HepG2 (cell line): ENCODE data around the gene RIBC1. TPM values are rescaled to one million over a fixed set of nuclear protein-coding genes. Genes with fewer than 3 reads are reported as not detected.
A peak's percentile ranks its signal among the peaks of the same experiment; 100 is the strongest.
"Not testable (repeated sequence)": the region's sequence is repeated elsewhere in the genome, so short reads cannot be mapped to it uniquely, and the experiment has no call there.

Experiments
- ATAC-seq: fragments of 200-7000 bp; cut with Tn5 transposase; 3 replicates; pipeline ENCODE4 v1.9.1; 2020; ENCODE audit warnings: mild to moderate bottlenecking, moderate library complexity
- BruUV-seq: library from RNA; stranded (reverse); fragments of 400-500 nt; replicated peaks from 2 replicates; lab custom pipeline; 2021; lab: Mats Ljungman, UMichigan
- CTCF ChIA-PET: fragments of 300-600 bp; formaldehyde crosslinking; extraction: SDS; loops from one replicate; lab custom pipeline; 2021; ENCODE audit warnings: low total read pairs, inconsistent platforms, low intra/inter-chr PET ratio; lab: Yijun Ruan, JAX
- POLR2A ChIA-PET: fragments of 350-600 bp; sonication (Branson Sonifier 250); formaldehyde crosslinking; loops from one replicate; lab custom pipeline; 2020; ENCODE audit warnings: antibody characterized with exemption, inconsistent platforms; lab: Yijun Ruan, JAX
- DNase-seq: peaks from one replicate; pipeline ENCODE4 v3.0.0-alpha.2; 2015; ENCODE audit warnings: low spot score
- FAIRE-seq: peaks from 3 replicates; lab custom pipeline; 2011; peaks lifted over from hg19 to GRCh38; lab: Jason Lieb, UNC
- H2AFZ ChIP-seq: one replicate; pipeline ENCODE4 v1.6.1; 2011; ENCODE audit warnings: low read length, inconsistent platforms
- H3K27ac ChIP-seq: fragments of 300-600 bp; 3 replicates; pipeline ENCODE4 v1.8.0; 2011; ENCODE audit warnings: mixed run types, mild to moderate bottlenecking, mixed read lengths, low read length, inconsistent platforms; ENCODE audit not compliant: insufficient read depth; ENCODE audit errors: extremely low read length
- H3K27me3 ChIP-seq, 2 experiments: fragments of 200-600 bp in 1 of 2; 2 replicates in 1 of 2; 3 replicates in 1 of 2; pipeline versions ENCODE4 v1.6.0 to v1.8.0; 2011; ENCODE audit warnings: low read length in 2 of 2, mild to moderate bottlenecking in 2 of 2, moderate library complexity in 2 of 2, inconsistent platforms in 1 of 2; ENCODE audit not compliant: insufficient read depth in 2 of 2, control insufficient read depth in 1 of 2
- H3K36me3 ChIP-seq, 2 experiments: fragments of 200-600 bp in 1 of 2; replicated peaks in 1 of 2; 2 replicates in 1 of 2; 3 replicates in 1 of 2; pipeline versions ENCODE4 v1.5.1 to v1.8.0; 2011; ENCODE audit warnings: low read length in 2 of 2, inconsistent platforms in 1 of 2; ENCODE audit not compliant: insufficient read depth in 2 of 2, control insufficient read depth in 1 of 2
- H3K4me1 ChIP-seq: 2 replicates; pipeline ENCODE4 v1.5.1; 2012; ENCODE audit warnings: low read length, inconsistent platforms; ENCODE audit not compliant: insufficient read depth
- H3K4me2 ChIP-seq: 2 replicates; pipeline ENCODE4 v1.6.0; 2011; ENCODE audit warnings: low read depth, low read length, inconsistent platforms
- H3K4me3 ChIP-seq, 3 experiments: fragments of 200-600 bp in 1 of 3; sonication (generic), shearing (Covaris generic) in 1 of 3; replicated peaks in 1 of 3; 2 replicates each; pipeline ENCODE4 v1.5.1; 2011 to 2016; ENCODE audit warnings: low read length in 3 of 3, inconsistent platforms in 2 of 3, low read depth in 2 of 3, mild to moderate bottlenecking in 2 of 3, control low read depth in 1 of 3, mixed read lengths in 1 of 3; ENCODE audit not compliant: insufficient read depth in 1 of 3
- H3K79me2 ChIP-seq: one replicate; pipeline ENCODE4 v1.6.1; 2011; ENCODE audit warnings: low read length, inconsistent platforms; ENCODE audit not compliant: insufficient read depth
- H3K9ac ChIP-seq: 2 replicates; pipeline ENCODE4 v1.6.0; 2011; ENCODE audit warnings: mild to moderate bottlenecking, low read depth, low read length, inconsistent platforms; ENCODE audit not compliant: insufficient read depth
- H3K9me3 ChIP-seq: 2 replicates; pipeline ENCODE4 v1.5.1; 2012; ENCODE audit warnings: mild to moderate bottlenecking, low read length
- H4K20me1 ChIP-seq: 2 replicates; pipeline ENCODE4 v1.6.0; 2011; ENCODE audit warnings: inconsistent platforms, mild to moderate bottlenecking, low read length, moderate library complexity; ENCODE audit not compliant: insufficient read depth
- HDAC6 ChIP-seq: fragments of 200-600 bp; sonication (generic); IDR thresholded peaks from 2 replicates; pipeline ENCODE4 v1.7.0; 2017; ENCODE audit warnings: mild to moderate bottlenecking, antibody characterized with exemption, low read length, low read depth
- POLR2A ChIP-seq, 2 experiments: IDR thresholded peaks; 2 replicates each; pipeline ENCODE4 v1.6.1; 2011; ENCODE audit warnings: low read depth in 2 of 2, low read length in 2 of 2, mild to moderate bottlenecking in 1 of 2, moderate library complexity in 1 of 2; ENCODE audit not compliant: insufficient read depth in 1 of 2
- ZFP41 ChIP-seq: sonication (generic); formaldehyde crosslinking; IDR thresholded peaks from 2 replicates; pipeline ENCODE4 v1.4.0; 2020; ENCODE audit warnings: mild to moderate bottlenecking, missing genetic modification reagents, borderline replicate concordance
- WGBS: methylation state at CpG from one replicate; pipeline ENCODE4 v1.1.6; 2017; ENCODE audit warnings: low lambda C conversion rate; 5-methylcytosine and 5-hydroxymethylcytosine counted together
- in situ Hi-C: cut with HindIII; loops from 2 replicates; pipeline ENCODE4 v1.10.0; 2017; ENCODE audit warnings: low pct_unique_long_range_greater_than_20kb; ENCODE audit not compliant: extremely low pct_ligation_motif_present
- intact Hi-C: fragments of 100-400 bp; cut with micrococcal nuclease; formaldehyde crosslinking; loops from one replicate; pipeline ENCODE4 v1.10.0; 2022; ENCODE audit not compliant: unreplicated experiment
- polyA plus RNA-seq, 8 experiments: library from polyadenylated mRNA; depleted of rRNA in 3 of 8; stranded (reverse) in 7 of 8; unstranded in 1 of 8; fragments of >200 nt; fragmentation: Illumina TruSeq in 4 of 8; extraction: Trizol in 4 of 8; gene quantifications; 2 replicates each; pipeline versions ENCODE4 v1.2.1 to v1.2.3, GENCODE V29; 2011 to 2016; ENCODE audit warnings: low read depth in 4 of 8, missing spikeins in 1 of 8, mixed read lengths in 1 of 8; ENCODE audit not compliant: insufficient read depth in 1 of 8
- total RNA-seq, 5 experiments: library from RNA; depleted of rRNA; stranded (reverse); fragments of >200 nt; fragmentation: Illumina TruSeq; extraction: Trizol; gene quantifications; 2 replicates each; pipeline ENCODE4 v1.2.3, GENCODE V29; 2016; ENCODE audit warnings: low read depth in 1 of 5

RIBC1 gene
- total and polyA plus RNA-seq, 2 of the 13 experiments (the other 11 are each of a cell fraction or from before 2014, with no cell fraction given): 0.55 TPM; not detected in 1

GRCh38 chrX:53420351-53420750 lies 2.3 kb upstream of the RIBC1 start:
- intact Hi-C loops: loop anchor here (5.0 kb wide), 1 partner anchor 193 kb away; the partner anchor contains the start of gene KDM5C
- ATAC-seq, H3K4me3 ChIP-seq, H3K9me3 ChIP-seq, H3K27me3 ChIP-seq, H3K36me3 ChIP-seq, BruUV-seq, DNase-seq, FAIRE-seq, in situ Hi-C loops, POLR2A ChIA-PET, H3K9ac ChIP-seq, H2AFZ ChIP-seq, H3K27ac ChIP-seq, CTCF ChIA-PET: not testable (repeated sequence)
- peaks cover 12% of the 10 kb centered on the region; the same call in 1 of the 2 replicates for H4K20me1 ChIP-seq
- WGBS: 100% methylated on average over 1 of the region's 3 CpGs
- H3K4me1 ChIP-seq: peaks cover 16% of the 10 kb centered on the region
- H3K4me2 ChIP-seq: peak overlapping the region; percentile 86; the same call in 1 of the 2 replicates
- peaks cover 38% of the 10 kb centered on the region for H3K79me2 ChIP-seq

- peaks cover 12% of the 10 kb centered on the region; the same call in 1 of the 2 replicates for H4K20me1 ChIP-seq
- H3K27me3 ChIP-seq: no peaks in the 10 kb centered on the region
- FAIRE-seq: peak; percentile 63
- ATAC-seq: no peak
- WGBS: no CpG with 5 or more reads among the region's 2 CpGs
- H3K4me2 ChIP-seq: peak overlapping the region; percentile 86
- H3K4me1 ChIP-seq: peaks cover 16% of the 10 kb centered on the region
- no peak for TF ChIP-seq HDAC6
- TF ChIP-seq POLR2A (IDR thresholded peaks at IDR 0.05; ENCODE audit: insufficient read depth in 1 of 2, low read depth in 2 of 2, low read length in 2 of 2): 0 out of 4 replicates have a peak, but pooled peaks of 1 of the 2 experiments have one; percentile 23
- no peak for TF ChIP-seq ZFP41 (CRISPR knock-in tag)
- H3K79me2 ChIP-seq: peaks cover 38% of the 10 kb centered on the region
- H3K27ac ChIP-seq: peak overlapping the region; percentile 94
- H3K36me3 ChIP-seq: 0 out of 5 replicates have a peak, but pooled peaks cover 0 to 3% of the 10 kb centered on the region in 2 experiments
- intact Hi-C loops (loop anchor here (5.0 kb wide), 1 partner anchor 194 kb away; the partner anchor contains the start of gene KDM5C), in situ Hi-C loops (no loop called here)
- ChIA-PET CTCF (no interaction called here), POLR2A (no interaction called here)
- H3K9ac ChIP-seq: peak overlapping the region; percentile 89
- H3K9me3 ChIP-seq: no peaks in the 10 kb centered on the region
- BruUV-seq: no TSS peak
- no peak overlapping the region for H2AFZ ChIP-seq
- DNase-seq: no peak
- H3K4me3 ChIP-seq: peak overlapping the region; percentile 73 to 80 (median 80); a peak in 5 of 6 replicates
Observed at GRCh38 chrX:53421125-53421524, 1.5 kb upstream of the RIBC1 start.
